H9 (cell line): ENCODE results near the gene NAA25. TPM values are rescaled to one million over a fixed set of nuclear protein-coding genes. Genes with fewer than 3 reads are reported as not detected.

Experiments used
- DNase-seq: peaks from one replicate; pipeline ENCODE4 v3.0.0-alpha.2; 2017
- H2AFZ ChIP-seq: one replicate; pipeline ENCODE4 v1.6.1; 2013; ENCODE audit warnings: mild to moderate bottlenecking, low read length, control low read depth, moderate library complexity
- H2AK5ac ChIP-seq: 2 replicates; pipeline ENCODE4 v1.6.1; 2013; ENCODE audit warnings: low read length, control low read depth, mixed read lengths; ENCODE audit not compliant: insufficient read length
- H2BK120ac ChIP-seq: one replicate; pipeline ENCODE4 v1.6.1; 2013; ENCODE audit warnings: low read depth, mild to moderate bottlenecking, low read length, control low read depth, inconsistent platforms; ENCODE audit not compliant: poor library complexity, severe bottlenecking
- H2BK12ac ChIP-seq: 2 replicates; pipeline ENCODE4 v1.6.1; 2013; ENCODE audit warnings: low read length, control low read depth, mixed read lengths, low read depth; ENCODE audit not compliant: insufficient read length
- H2BK15ac ChIP-seq: 2 replicates; pipeline ENCODE4 v1.6.1; 2013; ENCODE audit warnings: low read depth, low read length, control low read depth
- H2BK20ac ChIP-seq: one replicate; pipeline ENCODE4 v1.6.1; 2013; ENCODE audit warnings: low read depth, mild to moderate bottlenecking, low read length, control low read depth, inconsistent platforms; ENCODE audit not compliant: poor library complexity, severe bottlenecking
- H2BK5ac ChIP-seq: 2 replicates; pipeline ENCODE4 v1.6.1; 2013; ENCODE audit warnings: low read length, control low read depth, mixed read lengths; ENCODE audit not compliant: insufficient read length
- H3K14ac ChIP-seq: 2 replicates; pipeline ENCODE4 v1.6.1; 2013; ENCODE audit warnings: low read length, control low read depth; ENCODE audit not compliant: insufficient read depth
- H3K18ac ChIP-seq: 2 replicates; pipeline ENCODE4 v1.6.1; 2013; ENCODE audit warnings: low read depth, mild to moderate bottlenecking, mixed read lengths, low read length, control low read depth; ENCODE audit not compliant: insufficient read length
- H3K23ac ChIP-seq: 2 replicates; pipeline ENCODE4 v1.6.1; 2013; ENCODE audit warnings: low read length, control low read depth, mixed read lengths, low read depth; ENCODE audit not compliant: insufficient read length
- H3K23me2 ChIP-seq: 2 replicates; pipeline ENCODE4 v1.6.1; 2013; ENCODE audit warnings: low read depth, mild to moderate bottlenecking, mixed read lengths, low read length, control low read depth; ENCODE audit not compliant: insufficient read length, poor library complexity, severe bottlenecking
- H3K27ac ChIP-seq: 2 replicates; pipeline ENCODE4 v1.5.1; 2013; ENCODE audit warnings: low read length, control low read depth, mixed read lengths, low read depth; ENCODE audit not compliant: insufficient read length
- H3K27me3 ChIP-seq: 2 replicates; pipeline ENCODE4 v1.6.1; 2013; ENCODE audit warnings: low read length, control low read depth, inconsistent platforms; ENCODE audit not compliant: insufficient read depth
- H3K4ac ChIP-seq: 2 replicates; pipeline ENCODE4 v1.6.1; 2013; ENCODE audit warnings: low read depth, mild to moderate bottlenecking, control low read depth, inconsistent platforms, low read length, moderate library complexity
- H3K4me1 ChIP-seq: 2 replicates; pipeline ENCODE4 v1.6.1; 2013; ENCODE audit warnings: low read length, control low read depth, inconsistent platforms; ENCODE audit not compliant: insufficient read depth
- H3K4me2 ChIP-seq: 2 replicates; pipeline ENCODE4 v1.6.1; 2013; ENCODE audit warnings: low read length, control low read depth, mixed read lengths; ENCODE audit not compliant: insufficient read length, insufficient read depth
- H3K56ac ChIP-seq: 2 replicates; pipeline ENCODE4 v1.6.1; 2013; ENCODE audit warnings: low read depth, mild to moderate bottlenecking, mixed read lengths, low read length, control low read depth; ENCODE audit not compliant: insufficient read length
- H3K79me1 ChIP-seq: 2 replicates; pipeline ENCODE4 v1.6.1; 2013; ENCODE audit warnings: low read depth, mild to moderate bottlenecking, moderate library complexity, low read length, control low read depth, inconsistent platforms; ENCODE audit not compliant: insufficient read depth, poor library complexity, severe bottlenecking
- H3K79me2 ChIP-seq: 2 replicates; pipeline ENCODE4 v1.6.1; 2013; ENCODE audit warnings: low read length, control low read depth, inconsistent platforms; ENCODE audit not compliant: insufficient read depth
- H3K9ac ChIP-seq: 2 replicates; pipeline ENCODE4 v1.6.1; 2013; ENCODE audit warnings: low read length, control low read depth, mixed read lengths; ENCODE audit not compliant: insufficient read length; ENCODE audit errors: extremely low read depth
- H3K9me3 ChIP-seq: one replicate; pipeline ENCODE4 v1.6.1; 2013; ENCODE audit warnings: low read depth, low read length, inconsistent platforms; ENCODE audit not compliant: control insufficient read depth
- H3T11ph ChIP-seq: one replicate; pipeline ENCODE4 v1.6.1; 2013; ENCODE audit warnings: mild to moderate bottlenecking, low read length, control low read depth, inconsistent platforms
- H4K20me1 ChIP-seq: one replicate; pipeline ENCODE4 v1.6.1; 2013; ENCODE audit not compliant: control insufficient read depth, insufficient read length, insufficient read depth
- H4K5ac ChIP-seq: 2 replicates; pipeline ENCODE4 v1.6.1; 2013; ENCODE audit warnings: low read depth, mild to moderate bottlenecking, mixed read lengths, low read length, control low read depth; ENCODE audit not compliant: insufficient read length
- H4K8ac ChIP-seq: replicated peaks from 2 replicates; pipeline ENCODE4 v1.6.1; 2013; ENCODE audit warnings: low read length, control low read depth, mixed read lengths, low read depth; ENCODE audit not compliant: insufficient read length
- H4K91ac ChIP-seq: 2 replicates; pipeline ENCODE4 v1.6.1; 2013; ENCODE audit warnings: low read depth, mild to moderate bottlenecking, moderate library complexity, mixed read lengths, low read length, control low read depth; ENCODE audit not compliant: insufficient read length
- H3K27ac Mint-ChIP-seq, 3 experiments: 2 replicates in 2 of 3; 3 replicates in 1 of 3; pipeline ENCODE4 v1.8.0; 2020 to 2021; ENCODE audit warnings: mixed read lengths in 3 of 3, mild to moderate bottlenecking in 1 of 3, moderate library complexity in 1 of 3
- H3K27me3 Mint-ChIP-seq: 2 replicates; pipeline ENCODE4 v1.8.0; 2021; ENCODE audit warnings: low read depth, mild to moderate bottlenecking, moderate library complexity, mixed read lengths
- H3K36me3 Mint-ChIP-seq, 3 experiments: 2 replicates in 2 of 3; 3 replicates in 1 of 3; pipeline ENCODE4 v1.8.0; 2020 to 2021; ENCODE audit warnings: low read depth in 3 of 3, mixed read lengths in 3 of 3; ENCODE audit not compliant: insufficient read depth in 1 of 3
- H3K4me1 Mint-ChIP-seq, 2 experiments: 2 replicates each; pipeline ENCODE4 v1.8.0; 2020; ENCODE audit warnings: mixed read lengths in 2 of 2
- H3K4me3 Mint-ChIP-seq, 2 experiments: 2 replicates in 1 of 2; 3 replicates in 1 of 2; pipeline ENCODE4 v1.8.0; 2020 to 2021; ENCODE audit warnings: mild to moderate bottlenecking in 2 of 2, mixed read lengths in 2 of 2, moderate library complexity in 1 of 2
- H3K9me3 Mint-ChIP-seq, 2 experiments: 2 replicates in 1 of 2; 3 replicates in 1 of 2; pipeline ENCODE4 v1.8.0; 2020; ENCODE audit warnings: mild to moderate bottlenecking in 2 of 2, mixed read lengths in 2 of 2, moderate library complexity in 1 of 2
- CTCF ChIP-seq: fragments of 200-600 bp; sonication (generic); conservative IDR thresholded peaks from 3 replicates; pipeline ENCODE4 v1.8.0; 2021; ENCODE audit warnings: antibody characterized with exemption, mild to moderate bottlenecking
- WGBS: extraction: QIAGEN DNeasy Blood & Tissue Kit; methylation state at CpG from one replicate; pipeline ENCODE4 v1.1.7; 2013; ENCODE audit warnings: missing lambda C conversion rate, low lambda C conversion rate, mixed read lengths; ENCODE audit not compliant: insufficient read length; ENCODE audit errors: extremely low coverage; 5-methylcytosine and 5-hydroxymethylcytosine counted together
- total RNA-seq: library from RNA; stranded (reverse); gene quantifications from 2 replicates; pipeline ENCODE4 v1.2.1, GENCODE V29; 2021

Gene NAA25
- total RNA-seq, 1 experiment from 2014 or later, result 57.1 TPM

GRCh38 chr12:112091563-112091962 lies 17.0 kb downstream of the NAA25 start:
- no peak overlapping the region; a peak in 1 of 7 replicates for H3K27ac Mint-ChIP-seq
- H3K27me3 Mint-ChIP-seq, result no peaks in the 10 kb centered on the region
- no peak overlapping the region for H3T11ph ChIP-seq
- H3K36me3 Mint-ChIP-seq, result peaks cover 30 to 69% (median 51%) of the 10 kb centered on the region in 3 experiments; a peak in 6 of 7 replicates
- no peak overlapping the region for H3K4me3 Mint-ChIP-seq
- H3K79me1 ChIP-seq, result peaks cover 6% of the 10 kb centered on the region
- no peak overlapping the region for H2BK5ac ChIP-seq
- H2BK12ac ChIP-seq, result no peak overlapping the region
- H3K4ac ChIP-seq, result no peak overlapping the region
- H3K14ac ChIP-seq, result no peak overlapping the region
- H3K9me3 ChIP-seq, result no peaks in the 10 kb centered on the region
- H3K23me2 ChIP-seq, result no peaks in the 10 kb centered on the region
- H2BK120ac ChIP-seq, result no peak overlapping the region
- no peak overlapping the region for H3K27ac ChIP-seq
- H4K91ac ChIP-seq, result no peak overlapping the region
- H4K5ac ChIP-seq, result no peak overlapping the region
- no peak overlapping the region for H2BK20ac ChIP-seq
- no peak overlapping the region for H3K4me2 ChIP-seq
- H3K4me1 Mint-ChIP-seq, result peaks cover 4 to 7% of the 10 kb centered on the region in 2 experiments; a peak in 3 of 4 replicates
- H2AK5ac ChIP-seq, result no peak overlapping the region
- DNase-seq, result no peak
- TF ChIP-seq CTCF, result no peak
- H3K4me1 ChIP-seq, result no peaks in the 10 kb centered on the region
- H2BK15ac ChIP-seq, result no peak overlapping the region
- no peaks in the 10 kb centered on the region for H4K20me1 ChIP-seq
- H3K9ac ChIP-seq, result no peak overlapping the region
- no peak overlapping the region for H4K8ac ChIP-seq
- H3K56ac ChIP-seq, result no peak overlapping the region
- no peaks in the 10 kb centered on the region for H3K9me3 Mint-ChIP-seq
- no peaks in the 10 kb centered on the region for H3K27me3 ChIP-seq
- no peak overlapping the region for H3K23ac ChIP-seq
- peaks cover 5% of the 10 kb centered on the region; the same call in 1 of the 2 replicates for H3K79me2 ChIP-seq
- H3K18ac ChIP-seq, result no peak overlapping the region
- WGBS, result no CpG with 5 or more reads among the region's 3 CpGs
- H2AFZ ChIP-seq, result no peak overlapping the region
